SK-N-MC (cell line): ENCODE measurements around the gene SMIM10.

ENCODE experiments used
- EZH2 ChIP-seq: fragments of 200-600 bp; sonication (generic); IDR thresholded peaks from one replicate; pipeline ENCODE4 v1.6.1; 2017; ENCODE audit warnings: antibody characterized with exemption
- FOXP2 ChIP-seq: optimal IDR thresholded peaks from 2 replicates; pipeline ENCODE3; 2011; ENCODE audit warnings: mild to moderate bottlenecking, moderate library complexity; ENCODE audit not compliant: insufficient read depth; ENCODE audit errors: extremely low read length, control extremely low read depth
- POLR2AphosphoS5 ChIP-seq: IDR thresholded peaks from 2 replicates; pipeline ENCODE4 v1.6.1; 2012; ENCODE audit warnings: mild to moderate bottlenecking, low read depth, low read length, borderline replicate concordance

GRCh38 chrX:135009057-135009610 is 18.3 kb downstream of the SMIM10 start:
- TF ChIP-seq FOXP2 (no peak), POLR2AphosphoS5 (no peak), EZH2 (no peak)
